GM20000 (cell line): ENCODE results near the gene CCDC88C.
"Not testable (repeated sequence)": the region's sequence is repeated elsewhere in the genome, so short reads cannot be mapped to it uniquely, and the experiment has no call there.

Experiments
- DNase-seq: peaks from one replicate; pipeline ENCODE4 v3.0.0; 2012; ENCODE audit warnings: low spot score
- TF ChIP-seq, protein P1 (sequence below): IDR thresholded peaks from 2 replicates; pipeline ENCODE4 v1.5.1; 2012; ENCODE audit warnings: mild to moderate bottlenecking, control low read depth; ENCODE audit errors: extremely low read depth, missing control alignments

CCDC88C gene

DNA sequence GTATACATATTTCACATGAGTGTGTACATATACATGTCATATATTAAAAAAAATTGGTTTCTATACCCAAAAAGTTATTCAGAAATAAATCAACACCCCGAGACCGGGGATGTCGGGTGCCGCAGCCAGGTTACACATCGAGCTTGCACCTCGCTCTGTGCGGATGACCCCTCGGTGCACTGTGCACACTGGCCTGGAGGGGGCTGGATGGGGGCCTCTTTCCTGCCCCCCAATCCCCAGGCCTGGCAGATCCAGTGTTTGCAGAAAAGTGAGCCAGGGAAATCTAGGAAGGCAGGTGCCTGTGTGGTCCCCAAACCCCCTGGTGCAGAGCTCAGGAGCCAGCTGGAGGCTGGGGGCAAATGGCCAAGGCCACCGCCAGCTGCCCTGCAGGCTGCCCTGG, 146.0 kb downstream of the CCDC88C start:
- TF ChIP-seq, protein P1, sequence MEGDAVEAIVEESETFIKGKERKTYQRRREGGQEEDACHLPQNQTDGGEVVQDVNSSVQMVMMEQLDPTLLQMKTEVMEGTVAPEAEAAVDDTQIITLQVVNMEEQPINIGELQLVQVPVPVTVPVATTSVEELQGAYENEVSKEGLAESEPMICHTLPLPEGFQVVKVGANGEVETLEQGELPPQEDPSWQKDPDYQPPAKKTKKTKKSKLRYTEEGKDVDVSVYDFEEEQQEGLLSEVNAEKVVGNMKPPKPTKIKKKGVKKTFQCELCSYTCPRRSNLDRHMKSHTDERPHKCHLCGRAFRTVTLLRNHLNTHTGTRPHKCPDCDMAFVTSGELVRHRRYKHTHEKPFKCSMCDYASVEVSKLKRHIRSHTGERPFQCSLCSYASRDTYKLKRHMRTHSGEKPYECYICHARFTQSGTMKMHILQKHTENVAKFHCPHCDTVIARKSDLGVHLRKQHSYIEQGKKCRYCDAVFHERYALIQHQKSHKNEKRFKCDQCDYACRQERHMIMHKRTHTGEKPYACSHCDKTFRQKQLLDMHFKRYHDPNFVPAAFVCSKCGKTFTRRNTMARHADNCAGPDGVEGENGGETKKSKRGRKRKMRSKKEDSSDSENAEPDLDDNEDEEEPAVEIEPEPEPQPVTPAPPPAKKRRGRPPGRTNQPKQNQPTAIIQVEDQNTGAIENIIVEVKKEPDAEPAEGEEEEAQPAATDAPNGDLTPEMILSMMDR = no peak
- DNase-seq = no peak

DNA sequence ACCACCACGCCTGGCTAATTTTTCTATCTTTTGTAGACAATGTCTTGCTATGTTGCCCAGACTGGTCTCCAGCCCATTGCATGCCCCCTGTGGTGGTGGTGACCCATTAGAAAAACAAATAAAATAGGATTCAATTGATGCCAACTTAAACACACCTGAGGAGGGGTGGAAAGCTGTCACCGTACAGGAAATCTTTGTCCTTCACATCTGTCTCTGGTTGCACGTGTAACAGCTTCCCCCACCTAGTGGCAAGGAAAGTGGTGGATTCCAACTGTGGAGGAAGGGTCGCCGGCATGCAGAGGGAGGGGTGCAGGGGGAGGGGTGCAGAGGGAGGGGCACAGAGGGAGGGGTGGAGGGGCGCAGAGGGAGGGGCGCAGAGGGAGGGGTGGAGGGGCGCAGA, 147.0 kb downstream of the CCDC88C start:
- TF ChIP-seq, protein P1 = no peak
- DNase-seq = no peak

DNA sequence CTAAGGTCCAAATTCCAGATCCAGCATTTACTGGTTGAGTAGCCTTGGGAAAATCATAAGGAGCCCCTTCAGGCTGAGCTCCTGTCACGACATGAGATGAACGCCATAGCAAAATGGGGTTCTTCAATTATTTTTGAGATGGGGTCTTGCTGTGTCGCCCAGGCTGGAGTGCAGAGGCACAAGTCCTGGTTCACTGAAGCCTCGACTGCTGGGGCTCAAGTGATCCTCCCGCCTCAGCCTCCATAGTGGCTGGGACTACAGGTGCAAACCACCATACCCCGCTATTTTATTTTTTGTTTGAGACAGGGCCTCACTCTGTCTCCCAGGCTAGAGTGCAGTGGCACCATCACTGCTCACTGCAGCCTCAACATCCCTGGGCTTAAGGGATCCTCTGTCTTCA, 147.4 kb downstream of the CCDC88C start:
- TF ChIP-seq, protein P1 = no peak

DNA sequence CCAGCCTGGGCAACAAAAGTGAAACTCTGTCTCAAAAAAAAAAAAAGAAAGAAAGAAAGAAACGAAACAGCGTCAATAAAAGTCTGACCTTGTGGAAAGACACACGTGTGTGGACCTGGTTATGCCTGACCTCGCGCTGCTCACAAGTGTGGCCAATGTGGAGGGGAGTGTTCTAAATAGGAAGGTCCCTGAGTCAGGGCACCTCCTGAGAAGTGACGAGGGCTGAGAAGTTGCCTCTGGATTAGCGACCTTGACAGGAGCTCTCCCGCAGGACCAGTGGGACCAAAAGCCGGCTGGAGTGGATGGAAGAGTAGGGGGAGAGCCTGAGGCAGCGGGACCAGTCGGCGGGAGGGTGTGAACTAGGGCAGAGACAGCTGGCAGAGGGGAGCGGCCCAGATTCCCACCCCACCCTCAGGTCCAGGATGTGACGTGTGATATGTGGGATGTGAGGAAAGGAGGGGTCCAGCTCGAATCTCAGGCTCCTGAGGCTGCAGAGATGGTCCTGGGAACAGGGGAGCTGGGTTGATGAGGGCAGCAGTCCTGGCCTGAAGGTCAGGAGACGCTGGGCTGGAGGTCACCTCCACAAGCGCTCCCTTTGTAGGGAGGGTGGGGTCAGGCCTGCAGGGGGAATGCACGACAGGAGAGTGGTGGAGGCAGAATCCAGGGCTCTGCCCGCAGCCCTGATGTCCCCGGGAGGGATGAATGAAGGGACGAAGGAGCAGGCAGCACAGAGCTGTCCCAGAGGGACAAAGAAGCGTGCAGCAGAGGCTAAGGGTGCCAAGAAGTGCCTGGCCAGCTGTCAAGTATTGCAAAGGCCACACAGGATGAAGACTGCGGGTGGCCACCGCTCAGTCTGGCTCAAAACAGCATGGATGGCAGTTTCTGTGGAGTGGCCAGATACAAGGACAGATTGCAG, 148.3 kb downstream of the CCDC88C start:
- no peak for DNase-seq
- TF ChIP-seq, protein P1 = no peak

More for the DNA sequence above, 147.4 kb downstream of the CCDC88C start:
- DNase-seq = no peak

DNA sequence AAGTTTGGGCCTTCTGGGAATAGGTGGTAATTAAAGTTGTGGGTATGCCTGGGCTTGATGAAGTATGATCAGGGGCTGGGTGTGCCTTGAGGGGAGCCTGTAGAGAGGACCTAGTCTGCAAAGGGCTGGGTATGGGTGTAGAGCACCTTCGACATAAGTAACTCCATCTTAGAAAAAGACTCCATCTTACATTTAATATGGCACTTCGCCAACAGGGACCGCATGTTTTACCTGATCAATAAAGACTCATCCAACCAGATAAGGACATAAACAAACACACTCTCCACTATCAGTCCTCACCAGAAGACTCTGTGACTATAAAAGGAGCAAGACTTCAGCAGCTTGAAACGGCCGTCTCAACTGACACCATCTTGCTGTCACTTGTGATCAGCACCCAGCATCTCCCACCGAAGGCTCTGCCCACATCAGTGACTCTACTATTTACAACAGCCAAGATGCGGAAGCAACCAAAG, 149.6 kb downstream of the CCDC88C start:
- TF ChIP-seq, protein P1 = no peak
- DNase-seq = no peak

DNA sequence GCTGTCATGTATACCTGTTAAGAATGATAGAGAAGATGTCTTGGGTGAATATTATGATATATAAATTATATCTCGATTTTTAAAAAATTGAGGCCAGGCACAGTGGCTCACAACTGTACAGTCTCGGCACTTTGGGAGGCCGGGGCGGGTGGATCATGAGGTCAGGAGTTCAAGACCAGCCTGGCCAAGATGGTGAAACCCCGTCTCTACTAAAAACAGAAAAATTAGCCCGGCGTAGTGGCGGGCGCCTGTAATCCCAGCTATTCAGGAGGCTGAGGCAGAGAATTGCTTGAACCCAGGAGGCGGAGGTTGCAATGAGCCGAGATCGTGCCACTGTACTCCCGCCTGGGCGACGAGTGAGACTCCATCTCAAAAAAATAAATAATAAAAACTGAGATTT, 151.3 kb downstream of the CCDC88C start:
- DNase-seq = not testable (repeated sequence)

DNA sequence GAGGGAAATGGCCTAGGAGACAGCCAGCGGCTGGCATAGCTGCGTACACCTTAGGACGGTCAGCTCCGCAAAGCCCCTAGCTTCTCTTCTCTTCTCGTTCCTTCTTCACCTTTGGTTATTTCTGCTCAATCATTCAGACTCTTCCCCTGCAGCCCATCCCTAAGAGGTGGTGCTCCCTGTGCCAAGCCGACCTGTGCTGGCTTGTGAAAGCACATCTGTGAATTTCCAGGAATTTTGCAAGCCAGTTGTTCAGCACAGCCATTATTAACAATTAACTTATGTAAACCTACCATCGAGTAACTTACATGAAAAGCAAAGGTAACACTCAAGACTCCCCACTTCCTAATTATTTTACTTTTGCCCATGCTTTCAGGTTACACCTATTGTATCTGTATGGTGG, 152.2 kb downstream of the CCDC88C start:
- TF ChIP-seq, protein P1 = no peak
- DNase-seq = no peak
